Measurements from ENCODE around the gene AGBL1.

GRCh38 chr15:86432861-86433260, 353.2 kb downstream of the AGBL1 start:
- TF ChIP-seq CTCF (optimal IDR thresholded peaks at IDR 0.05 in 1 of 3, IDR thresholded peaks at IDR 0.05 in 1 of 3, conservative IDR thresholded peaks at IDR 0.05 in 1 of 3; ENCODE audit: extremely low read depth in 1 of 3, insufficient read depth in 2 of 3, low read length in 3 of 3) = no peak
- TF ChIP-seq EZH2 (IDR thresholded peaks at IDR 0.05; ENCODE audit: low read length) = no peak
